Measurements from ENCODE around the gene SLC10A6.

DNA sequence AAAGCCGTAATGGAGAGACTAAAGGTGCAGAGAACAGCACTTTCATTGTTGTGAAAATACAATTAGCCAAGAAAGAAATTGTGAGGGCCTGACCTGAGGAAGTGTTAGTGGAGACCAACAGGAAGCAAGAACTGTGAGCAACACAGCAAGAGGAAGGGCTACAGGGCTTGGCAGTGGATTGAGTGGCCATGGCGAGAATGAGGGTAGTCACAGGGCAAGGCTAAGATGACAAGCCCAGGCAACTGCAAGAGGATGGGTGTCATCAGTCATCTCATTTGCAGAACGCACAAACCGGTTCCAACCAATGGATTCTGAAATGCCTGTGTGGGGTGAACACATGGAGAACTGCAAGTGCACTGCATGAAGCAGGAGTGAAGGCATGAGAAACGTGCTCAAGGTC, 3.6 kb downstream of the SLC10A6 start:
- TF ChIP-seq, protein P1, sequence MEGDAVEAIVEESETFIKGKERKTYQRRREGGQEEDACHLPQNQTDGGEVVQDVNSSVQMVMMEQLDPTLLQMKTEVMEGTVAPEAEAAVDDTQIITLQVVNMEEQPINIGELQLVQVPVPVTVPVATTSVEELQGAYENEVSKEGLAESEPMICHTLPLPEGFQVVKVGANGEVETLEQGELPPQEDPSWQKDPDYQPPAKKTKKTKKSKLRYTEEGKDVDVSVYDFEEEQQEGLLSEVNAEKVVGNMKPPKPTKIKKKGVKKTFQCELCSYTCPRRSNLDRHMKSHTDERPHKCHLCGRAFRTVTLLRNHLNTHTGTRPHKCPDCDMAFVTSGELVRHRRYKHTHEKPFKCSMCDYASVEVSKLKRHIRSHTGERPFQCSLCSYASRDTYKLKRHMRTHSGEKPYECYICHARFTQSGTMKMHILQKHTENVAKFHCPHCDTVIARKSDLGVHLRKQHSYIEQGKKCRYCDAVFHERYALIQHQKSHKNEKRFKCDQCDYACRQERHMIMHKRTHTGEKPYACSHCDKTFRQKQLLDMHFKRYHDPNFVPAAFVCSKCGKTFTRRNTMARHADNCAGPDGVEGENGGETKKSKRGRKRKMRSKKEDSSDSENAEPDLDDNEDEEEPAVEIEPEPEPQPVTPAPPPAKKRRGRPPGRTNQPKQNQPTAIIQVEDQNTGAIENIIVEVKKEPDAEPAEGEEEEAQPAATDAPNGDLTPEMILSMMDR (IDR thresholded peaks at IDR 0.05): no peak
- TF ChIP-seq POLR2A (IDR thresholded peaks at IDR 0.05) (no peak), POLR2AphosphoS5 (IDR thresholded peaks at IDR 0.05) (no peak)
